Cardiac muscle cell (in vitro differentiated cells and primary cell): ENCODE data around the gene SH3BGRL2. TPM values are rescaled to one million over a fixed set of nuclear protein-coding genes. Genes with fewer than 3 reads are reported as not detected.

Experiments used
- DNase-seq, 2 donors: peaks; one replicate each; pipeline versions ENCODE4 v3.0.0 to v3.0.0-alpha.2; 2010 to 2017; ENCODE audit warnings: low read depth in 1 of 2, low spot score in 1 of 2
- H3K27ac ChIP-seq: fragments of 200-600 bp; sonication (generic); 2 replicates; pipeline ENCODE4 v1.5.1; 2016
- H3K27me3 ChIP-seq: fragments of 200-600 bp; sonication (generic); 2 replicates; pipeline ENCODE4 v1.6.0; 2016; ENCODE audit warnings: control low read depth
- H3K36me3 ChIP-seq: fragments of 200-600 bp; sonication (generic); 2 replicates; pipeline ENCODE4 v1.5.1; 2016; ENCODE audit warnings: control low read depth
- H3K4me1 ChIP-seq: fragments of 200-600 bp; sonication (generic); 2 replicates; pipeline ENCODE4 v1.8.1; 2017; ENCODE audit warnings: low read depth, mild to moderate bottlenecking, mixed run types
- H3K4me3 ChIP-seq: fragments of 200-600 bp; sonication (generic); 2 replicates; pipeline ENCODE4 v1.5.1; 2016; ENCODE audit warnings: mild to moderate bottlenecking
- H3K9me3 ChIP-seq: fragments of 200-600 bp; sonication (generic); 2 replicates; pipeline ENCODE4 v1.5.1; 2017; ENCODE audit warnings: low read depth, mild to moderate bottlenecking, control low read depth
- CTCF ChIP-seq: IDR thresholded peaks from 2 replicates; pipeline ENCODE4 v1.5.1; 2012; ENCODE audit warnings: low read depth, mild to moderate bottlenecking, low read length
- polyA plus RNA-seq: library from polyadenylated mRNA; unstranded; fragments of >200 nt; fragmentation: Nextera tagmentation; extraction: Ambion mirVana; gene quantifications from 2 replicates; pipeline ENCODE4 v1.2.1, GENCODE V29; 2016
- total RNA-seq: library from RNA; depleted of rRNA; stranded (reverse); fragments of >200 nt; gene quantifications from 2 replicates; pipeline ENCODE4 v1.2.3, GENCODE V29; 2016

SH3BGRL2 gene
- total and polyA plus RNA-seq, 2 experiments from 2014 or later, result 21.7 to 36.1 TPM

- no peak for TF ChIP-seq CTCF
- Histone ChIP-seq H3K4me3 (no peak overlapping the region), H3K36me3 (no peaks in the 10 kb centered on the region), H3K9me3 (no peaks in the 10 kb centered on the region), H3K4me1 (peaks cover 25% of the 10 kb centered on the region), H3K27me3 (no peaks in the 10 kb centered on the region), H3K27ac (peak overlapping the region; percentile 74)
- DNase-seq, result peak in 1 of 2 donors; percentile 49
Measured at GRCh38 chr6:79687759-79688158, 56.6 kb downstream of the SH3BGRL2 start.

GRCh38 chr6:79694156-79694555, 63.0 kb downstream of the SH3BGRL2 start:
- no peak for DNase-seq
- TF ChIP-seq CTCF, result no peak

GRCh38 chr6:79694623-79695343, 63.7 kb downstream of the SH3BGRL2 start:
- H3K4me3 ChIP-seq, result no peak overlapping the region
- H3K36me3 ChIP-seq, result no peaks in the 10 kb centered on the region
- no peaks in the 10 kb centered on the region for H3K27me3 ChIP-seq
- H3K4me1 ChIP-seq, result peaks cover 8% of the 10 kb centered on the region
- H3K9me3 ChIP-seq, result no peaks in the 10 kb centered on the region
- no peak overlapping the region for H3K27ac ChIP-seq
- TF ChIP-seq CTCF, result peak; percentile 32
- no peak for DNase-seq

More at GRCh38 chr6:79694156-79694555, 63.0 kb downstream of the SH3BGRL2 start:
- no peaks in the 10 kb centered on the region for H3K36me3 ChIP-seq
- no peaks in the 10 kb centered on the region for H3K27me3 ChIP-seq
- no peaks in the 10 kb centered on the region for H3K9me3 ChIP-seq
- peak overlapping the region; percentile 48 for H3K27ac ChIP-seq
- H3K4me1 ChIP-seq, result peaks cover 8% of the 10 kb centered on the region
- no peak overlapping the region for H3K4me3 ChIP-seq

- H3K36me3 ChIP-seq, result no peaks in the 10 kb centered on the region
Measured at GRCh38 chr6:79697430-79697829, 66.3 kb downstream of the SH3BGRL2 start.

GRCh38 chr6:79699606-79700005, 68.5 kb downstream of the SH3BGRL2 start:
- H3K9me3 ChIP-seq, result no peaks in the 10 kb centered on the region
- H3K27me3 ChIP-seq, result no peaks in the 10 kb centered on the region
- H3K4me3 ChIP-seq, result no peak overlapping the region
- no peak for TF ChIP-seq CTCF
- H3K4me1 ChIP-seq, result peaks cover 8% of the 10 kb centered on the region
- no peaks in the 10 kb centered on the region for H3K36me3 ChIP-seq
- no peak for DNase-seq
- no peak overlapping the region for H3K27ac ChIP-seq

More at GRCh38 chr6:79697430-79697829, 66.3 kb downstream of the SH3BGRL2 start:
- H3K27me3 ChIP-seq, result no peaks in the 10 kb centered on the region
- DNase-seq, result no peak
- no peak overlapping the region for H3K27ac ChIP-seq
- TF ChIP-seq CTCF, result no peak
- H3K4me1 ChIP-seq, result peaks cover 8% of the 10 kb centered on the region
- H3K4me3 ChIP-seq, result no peak overlapping the region
- no peaks in the 10 kb centered on the region for H3K9me3 ChIP-seq
